K562 (cell line): ENCODE measurements around the gene TBX1. TPM values are rescaled to one million over a fixed set of nuclear protein-coding genes. Genes with fewer than 3 reads are reported as not detected.

Experiments
- ATAC-seq: fragments of 200-7000 bp; cut with Tn5 transposase; 3 replicates; pipeline ENCODE4 v1.9.1; 2020; ENCODE audit warnings: moderate library complexity
- BruUV-seq: library from RNA; stranded (reverse); fragments of 400-500 nt; replicated peaks from 2 replicates; lab custom pipeline; 2021; lab: Mats Ljungman, UMichigan
- CTCF ChIA-PET: fragments of 300-600 bp; formaldehyde crosslinking; extraction: SDS; loops from one replicate; lab custom pipeline; 2021; ENCODE audit warnings: low intra/inter-chr PET ratio; lab: Yijun Ruan, JAX
- POLR2A ChIA-PET: fragments of 300-600, 350-650 bp; sonication (Branson Sonifier 250); formaldehyde crosslinking; extraction: SDS; loops from one replicate; lab custom pipeline; 2021; ENCODE audit warnings: antibody characterized with exemption, inconsistent platforms; lab: Yijun Ruan, JAX
- DNase-seq, 4 experiments: peaks; one replicate each; pipeline versions ENCODE4 v3.0.0 to v3.0.0-alpha.2; 2011 to 2018; ENCODE audit warnings: low spot score in 3 of 4, mixed read lengths in 3 of 4; ENCODE audit errors: extremely low read depth in 1 of 4
- FAIRE-seq: peaks from 2 replicates; lab custom pipeline; 2011; peaks lifted over from hg19 to GRCh38; lab: Jason Lieb, UNC
- H2AFZ ChIP-seq: 2 replicates; pipeline ENCODE4 v1.6.0; 2011; ENCODE audit warnings: low read depth, low read length, control low read depth, inconsistent platforms
- H3K27ac ChIP-seq: fragments of 200-600 bp; 3 replicates; pipeline ENCODE4 v1.8.0; 2011; ENCODE audit warnings: low read depth, mild to moderate bottlenecking, control low read depth, inconsistent platforms, low read length, moderate library complexity, mixed read lengths; ENCODE audit errors: extremely low read depth
- H3K27me3 ChIP-seq, 2 experiments: fragments of 300-600 bp in 1 of 2; 2 replicates in 1 of 2; 3 replicates in 1 of 2; pipeline versions ENCODE4 v1.6.0 to v1.8.0; 2011; ENCODE audit warnings: inconsistent platforms in 2 of 2, low read length in 2 of 2, mild to moderate bottlenecking in 1 of 2, mixed read lengths in 1 of 2, moderate library complexity in 1 of 2; ENCODE audit not compliant: control insufficient read depth in 2 of 2, insufficient read depth in 2 of 2
- H3K36me3 ChIP-seq: fragments of 300-600 bp; 3 replicates; pipeline ENCODE4 v1.8.0; 2011; ENCODE audit warnings: mild to moderate bottlenecking, low read length, inconsistent platforms; ENCODE audit not compliant: control insufficient read depth, insufficient read depth
- H3K4me1 ChIP-seq, 2 experiments: fragments of 200-600 bp in 1 of 2; replicated peaks in 1 of 2; 2 replicates in 1 of 2; 3 replicates in 1 of 2; pipeline versions ENCODE4 v1.5.1 to v1.8.0; 2011; ENCODE audit warnings: inconsistent platforms in 2 of 2, low read length in 2 of 2, mild to moderate bottlenecking in 1 of 2, mixed read lengths in 1 of 2, moderate library complexity in 1 of 2; ENCODE audit not compliant: control insufficient read depth in 2 of 2, insufficient read depth in 2 of 2
- H3K4me2 ChIP-seq: 2 replicates; pipeline ENCODE4 v1.6.1; 2011; ENCODE audit warnings: low read length, control low read depth, inconsistent platforms, mixed read lengths; ENCODE audit not compliant: insufficient read depth
- H3K4me3 ChIP-seq: fragments of 200-600 bp; sonication (generic), shearing (Covaris generic); 2 replicates; pipeline ENCODE4 v1.5.1; 2016; ENCODE audit warnings: control low read depth, inconsistent platforms
- H3K79me2 ChIP-seq: fragments of 200-600 bp; 3 replicates; pipeline ENCODE4 v1.8.0; 2011; ENCODE audit warnings: low read length, inconsistent platforms; ENCODE audit not compliant: control insufficient read depth, insufficient read depth
- H3K9ac ChIP-seq, 2 experiments: 2 replicates each; pipeline versions ENCODE4 v1.6.0 to v1.6.1; 2011; ENCODE audit warnings: low read depth in 2 of 2, low read length in 2 of 2, control low read depth in 1 of 2, inconsistent platforms in 1 of 2, mild to moderate bottlenecking in 1 of 2, mixed read lengths in 1 of 2; ENCODE audit not compliant: insufficient read depth in 1 of 2
- H3K9me1 ChIP-seq: one replicate; pipeline ENCODE4 v1.6.0; 2011; ENCODE audit warnings: inconsistent platforms, mild to moderate bottlenecking, low read length, moderate library complexity; ENCODE audit not compliant: control insufficient read depth, insufficient read depth
- H3K9me3 ChIP-seq: replicated peaks from 2 replicates; pipeline ENCODE4 v1.5.1; 2011; ENCODE audit warnings: low read depth, low read length, inconsistent platforms; ENCODE audit not compliant: control insufficient read depth, insufficient read depth
- H4K20me1 ChIP-seq: replicated peaks from 2 replicates; pipeline ENCODE4 v1.6.1; 2011; ENCODE audit warnings: low read length, inconsistent platforms, mixed read lengths; ENCODE audit not compliant: control insufficient read depth, insufficient read depth
- ERF ChIP-seq: fragments of 450-650 bp; formaldehyde crosslinking; IDR thresholded peaks from 2 replicates; pipeline ENCODE4 v1.4.0; 2020; ENCODE audit warnings: mild to moderate bottlenecking, mixed read lengths
- GATA2 ChIP-seq: sonication (generic); formaldehyde crosslinking; IDR thresholded peaks from 2 replicates; pipeline ENCODE4 v1.4.0; 2020; ENCODE audit warnings: mild to moderate bottlenecking, missing genetic modification reagents
- MAZ ChIP-seq, 2 experiments: fragments of 450-650 bp in 1 of 2; sonication (generic) in 1 of 2; formaldehyde crosslinking; IDR thresholded peaks in 1 of 2; conservative IDR thresholded peaks in 1 of 2; 2 replicates each; pipeline versions ENCODE4 v1.4.0 to v1.5.0; 2020; ENCODE audit warnings: mild to moderate bottlenecking in 1 of 2, missing genetic modification reagents in 1 of 2
- NCOA4 ChIP-seq: fragments of 450-650 bp; IDR thresholded peaks from 2 replicates; pipeline ENCODE4 v1.6.1; 2018; ENCODE audit warnings: mild to moderate bottlenecking; ENCODE audit not compliant: partially characterized antibody
- NFXL1 ChIP-seq: fragments of 450-650 bp; formaldehyde crosslinking; IDR thresholded peaks from 2 replicates; pipeline ENCODE4 v1.4.0; 2021; ENCODE audit warnings: mild to moderate bottlenecking
- RBM17 ChIP-seq: fragments of 200-400 bp; formaldehyde crosslinking; IDR thresholded peaks from 2 replicates; pipeline ENCODE4 v1.6.1; 2017; ENCODE audit warnings: low read depth, mild to moderate bottlenecking, low read length, borderline replicate concordance
- RFX5 ChIP-seq: IDR thresholded peaks from 2 replicates; pipeline ENCODE4 v1.6.1; 2011; ENCODE audit warnings: low read depth, mild to moderate bottlenecking, improper control_type of control experiment, low read length
- TAF9B ChIP-seq: fragments of 450-650 bp; IDR thresholded peaks from 2 replicates; pipeline ENCODE4 v1.6.1; 2018; ENCODE audit warnings: mild to moderate bottlenecking; ENCODE audit not compliant: partially characterized antibody
- TCF7 ChIP-seq: sonication (generic); IDR thresholded peaks from 2 replicates; pipeline ENCODE4 v1.6.1; 2016; ENCODE audit warnings: antibody characterized with exemption, borderline replicate concordance
- TSC22D4 ChIP-seq: fragments of 450-650 bp; IDR thresholded peaks from 2 replicates; pipeline ENCODE4 v1.6.1; 2016; ENCODE audit warnings: missing genetic modification characterization, missing biosample characterization, control low read depth
- ZBTB12 ChIP-seq: fragments of 250-450 bp; sonication (Bioruptor Pico); IDR thresholded peaks from 2 replicates; pipeline ENCODE4 v1.4.0; 2020
- ZBTB26 ChIP-seq: fragments of 450-650 bp; formaldehyde crosslinking; IDR thresholded peaks from 2 replicates; pipeline ENCODE4 v1.4.0; 2022; ENCODE audit warnings: missing genetic modification characterization
- WGBS: fragments of 100-300 bp; shearing (Covaris generic); methylation state at CpG from one replicate; pipeline ENCODE4 v1.1.6; 2016; ENCODE audit warnings: low coverage, mixed read lengths; ENCODE audit not compliant: insufficient coverage; ENCODE audit errors: missing lambda C conversion rate; 5-methylcytosine and 5-hydroxymethylcytosine counted together
- in situ Hi-C: fragments of 300-500 bp; cut with MboI; formaldehyde crosslinking; loops from 4 replicates; pipeline ENCODE4 v1.15.0; 2018; ENCODE audit warnings: inconsistent platforms, mixed read lengths
- intact Hi-C: fragments of 100-400 bp; cut with micrococcal nuclease; formaldehyde crosslinking; loops from 2 replicates; pipeline ENCODE4 v1.14.2; 2022
- polyA plus RNA-seq, 8 experiments: library from polyadenylated mRNA; depleted of rRNA in 4 of 8; stranded (reverse) in 5 of 8; unstranded in 3 of 8; fragments of >200 nt; fragmentation: Nextera tagmentation in 2 of 8; fragmentation: Illumina TruSeq in 1 of 8; extraction: Ambion mirVana in 2 of 8; extraction: Trizol in 1 of 8; gene quantifications; 2 replicates each; pipeline versions ENCODE4 v1.2.1 to v1.2.3, GENCODE V29; 2011 to 2014; ENCODE audit warnings: inconsistent platforms in 1 of 8, missing spikeins in 1 of 8
- total RNA-seq, 7 experiments: library from RNA; depleted of rRNA in 6 of 7; stranded (reverse); fragments of >200 nt in 6 of 7; fragmentation: Illumina TruSeq in 2 of 7; extraction: Trizol in 2 of 7; gene quantifications; 2 replicates each; pipeline versions ENCODE4 v1.2.1 to v1.2.3, GENCODE V29; 2011 to 2021; ENCODE audit warnings: low replicate concordance in 1 of 7

TBX1 gene
- total and polyA plus RNA-seq, 9 of the 15 experiments (the other 6 are each of a cell fraction or from before 2014, with no cell fraction given), result 0.07 to 35.0 (median 3.9) TPM

- TF ChIP-seq NCOA4, result no peak
- no peak for TF ChIP-seq ZBTB26 (CRISPR knock-in tag)
- TF ChIP-seq ZBTB12 (CRISPR knock-in tag), result 0 out of 2 replicates have a peak, but pooled peaks have one; percentile 43
These were observed 1.4 kb downstream of the TBX1 start (continued) for GRCh38 chr22:19761725-19762567.

- WGBS, result 60% methylated on average over 34 of the region's 34 CpGs
- H3K4me1 ChIP-seq, result peaks cover 12 to 92% of the 10 kb centered on the region in 2 experiments; a peak in 3 of 5 replicates
- H3K9me3 ChIP-seq, result no peaks in the 10 kb centered on the region
- peak; percentile 1 for ATAC-seq
- no peak for DNase-seq
- peak overlapping the region; percentile 58 to 87 for H3K9ac ChIP-seq
- intact Hi-C loops, result no loop called here
- peaks cover 8% of the 10 kb centered on the region; the same call in 1 of the 3 replicates for H3K36me3 ChIP-seq
- peak overlapping the region; percentile 76 for H3K4me2 ChIP-seq
- peaks cover 8% of the 10 kb centered on the region for H4K20me1 ChIP-seq
- H3K9me1 ChIP-seq, result peaks cover 9% of the 10 kb centered on the region
- in situ Hi-C loops, result no loop called here
- peak overlapping the region; percentile 36 for H3K4me3 ChIP-seq
- BruUV-seq, result TSS peak; percentile 41
- H3K27me3 ChIP-seq, result peaks cover 5 to 24% of the 10 kb centered on the region in 2 experiments; a peak in 4 of 5 replicates
- peak overlapping the region; percentile 13; the same call in 2 of the 3 replicates for H3K27ac ChIP-seq
- peak overlapping the region; percentile 21 for H2AFZ ChIP-seq
- CTCF ChIA-PET, result no interaction called here
- FAIRE-seq, result no peak
- POLR2A ChIA-PET, result interaction anchor here (0.5 to 6.7 kb wide), 22 partner anchors 8 to 1815 kb away, joined by 3 to 78 read pairs (median 4); partner anchors contain the start of genes GNB1L and RTL10
- peaks cover 25% of the 10 kb centered on the region for H3K79me2 ChIP-seq
- no peak for TF ChIP-seq NFXL1 (CRISPR knock-in tag)
- no peak for TF ChIP-seq TAF9B
- TF ChIP-seq TSC22D4 (tag), result no peak
- TF ChIP-seq ERF, result no peak
- no peak for TF ChIP-seq GATA2 (CRISPR knock-in tag)
- TF ChIP-seq RFX5, result no peak
- TF ChIP-seq MAZ (CRISPR knock-in tag; conservative IDR thresholded peaks at IDR 0.05 in 1 of 2, IDR thresholded peaks at IDR 0.05 in 1 of 2), result no peak
- TF ChIP-seq TCF7, result no peak
- TF ChIP-seq RBM17, result no peak
These were observed 2.2 kb downstream of the TBX1 start for GRCh38 chr22:19762568-19763457.
